ENCODE measurements around the gene IGSF21.

Gene IGSF21

GRCh38 chr1:18373882-18374493, 266.4 kb downstream of the IGSF21 start:
- DNase-seq = no peak

GRCh38 chr1:18376661-18377060, 269.1 kb downstream of the IGSF21 start:
- no peak for DNase-seq

DNA sequence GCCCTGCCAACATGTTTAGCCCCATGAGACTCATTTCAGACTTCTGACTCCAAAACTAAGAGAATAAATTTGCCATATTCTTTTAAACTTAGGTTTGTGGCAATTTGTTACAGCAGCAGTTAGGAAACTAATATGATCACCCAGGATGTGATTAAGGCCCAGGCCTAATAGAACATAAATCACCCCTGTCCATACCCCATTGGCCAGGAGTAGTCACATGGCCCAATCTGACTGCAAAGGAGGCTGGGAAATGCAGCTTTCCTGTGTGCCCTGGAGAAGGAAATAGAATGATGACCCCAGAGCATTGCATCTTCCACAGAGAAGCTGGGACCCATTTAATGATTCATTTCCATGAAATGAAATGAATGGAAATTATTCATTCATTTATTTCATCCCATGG, 272.7 kb downstream of the IGSF21 start:
- no peak for DNase-seq

DNA sequence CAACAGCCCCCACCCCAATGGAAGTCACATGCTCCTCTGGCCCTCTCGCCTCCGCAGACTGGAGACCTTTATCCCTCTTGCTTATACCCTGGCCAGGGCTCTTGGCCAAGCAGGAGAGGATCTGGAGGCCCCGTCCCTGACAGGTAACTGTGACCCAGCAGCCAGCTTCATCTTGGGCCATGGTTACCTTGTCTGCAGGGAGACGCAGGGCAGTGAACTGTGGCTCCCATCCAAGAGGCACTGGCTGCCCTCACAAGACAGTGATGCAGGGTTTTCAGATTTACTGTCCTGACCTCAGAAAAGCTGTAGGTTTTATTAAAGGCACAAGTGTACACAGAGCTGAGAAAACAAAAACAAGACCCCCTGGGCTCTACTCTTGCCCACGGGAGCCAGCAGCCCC, 276.5 kb downstream of the IGSF21 start:
- DNase-seq = no peak

DNA sequence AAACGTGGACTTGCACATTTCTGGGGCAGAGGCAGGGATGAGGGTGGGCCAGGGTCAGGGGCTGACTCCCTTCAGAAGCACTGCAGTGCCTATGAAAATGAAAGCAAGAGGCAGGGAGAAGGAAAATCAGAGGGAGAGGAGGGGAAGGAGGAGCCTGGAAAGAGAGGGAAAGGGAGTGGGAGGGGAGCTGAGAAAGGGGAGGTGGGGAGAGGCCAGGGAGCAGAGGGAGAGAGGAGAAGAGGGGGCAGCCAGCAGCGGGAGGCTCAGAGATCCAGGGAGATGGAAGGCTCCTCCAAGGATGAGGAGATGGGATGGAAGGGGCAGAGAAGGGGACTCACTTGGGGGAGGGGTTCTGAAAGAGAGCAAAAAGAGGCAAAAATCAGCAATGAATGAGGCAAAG, 276.9 kb downstream of the IGSF21 start:
- no peak for DNase-seq

DNA sequence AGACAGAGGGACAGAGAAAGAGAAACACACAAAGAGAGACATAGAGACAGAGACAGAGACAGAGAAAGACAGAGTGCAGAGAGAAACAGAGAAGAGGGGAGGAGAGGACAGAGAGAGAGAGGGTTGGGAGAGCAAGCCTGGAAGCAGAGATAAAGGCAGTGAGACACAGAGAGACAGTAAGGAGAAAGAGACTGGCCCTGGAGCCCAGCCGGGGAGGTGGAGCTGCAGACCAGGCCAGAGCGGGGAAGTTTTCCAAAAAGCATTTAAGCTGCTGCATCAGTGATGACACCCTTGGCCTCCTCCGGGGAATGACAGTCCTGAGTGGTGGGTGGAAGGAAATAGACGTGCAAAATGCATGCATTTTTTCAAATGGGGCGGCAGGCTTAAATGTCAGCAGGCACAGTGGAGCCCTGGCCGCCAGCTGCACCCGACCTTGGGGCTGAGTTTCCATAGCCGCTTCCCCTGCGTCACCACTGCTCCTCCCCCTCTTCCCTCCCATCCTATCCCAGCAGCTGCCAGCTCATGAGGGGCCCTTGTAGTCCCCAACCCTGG, 277.7 kb downstream of the IGSF21 start:
- no peak for DNase-seq

- DNase-seq = no peak
Measured at GRCh38 chr1:18386591-18386990, 279.0 kb downstream of the IGSF21 start.

DNA sequence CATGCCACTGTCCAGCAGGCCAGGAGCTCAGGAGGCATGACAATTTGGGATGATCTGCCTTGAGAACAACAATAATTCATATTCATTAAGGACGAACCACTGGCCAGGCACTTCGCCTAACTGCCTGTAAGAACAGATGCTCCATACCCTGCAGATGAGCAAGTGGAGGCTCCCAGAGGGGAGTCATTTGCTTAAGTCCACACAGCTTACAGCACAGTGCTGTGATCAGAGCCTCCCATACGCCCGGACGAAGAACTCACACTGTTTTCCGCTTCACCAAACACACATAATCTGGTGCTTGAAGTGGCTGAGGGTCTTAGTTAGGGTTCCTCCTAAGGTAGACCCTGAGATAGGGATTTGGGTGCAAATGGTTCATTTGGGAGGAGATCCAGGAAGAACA, 279.7 kb downstream of the IGSF21 start:
- DNase-seq = no peak

DNA sequence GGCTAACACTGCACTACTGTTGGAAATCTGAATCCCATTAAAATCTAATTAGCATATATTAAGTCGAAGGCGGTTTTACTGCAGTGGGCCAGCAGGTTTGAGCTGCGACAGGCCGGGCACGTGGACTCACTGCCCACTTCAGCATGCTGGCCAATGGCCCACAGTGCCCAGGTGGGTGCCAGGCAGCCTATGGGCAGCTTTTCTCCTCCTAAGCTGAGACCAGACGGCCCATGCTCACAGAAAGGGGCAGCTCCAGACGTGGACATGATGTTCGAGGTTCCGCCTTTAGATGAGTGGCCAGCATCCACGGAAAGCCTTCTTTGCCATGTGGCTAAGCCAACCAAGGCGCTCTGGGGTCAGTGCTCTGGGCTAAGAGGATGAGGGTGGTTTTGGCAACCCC, 283.4 kb downstream of the IGSF21 start:
- no peak for DNase-seq

GRCh38 chr1:18394563-18395156, 287.1 kb downstream of the IGSF21 start:
- no peak for DNase-seq

- no peak for DNase-seq
Measured at GRCh38 chr1:18396247-18396980, 288.8 kb downstream of the IGSF21 start.

DNA sequence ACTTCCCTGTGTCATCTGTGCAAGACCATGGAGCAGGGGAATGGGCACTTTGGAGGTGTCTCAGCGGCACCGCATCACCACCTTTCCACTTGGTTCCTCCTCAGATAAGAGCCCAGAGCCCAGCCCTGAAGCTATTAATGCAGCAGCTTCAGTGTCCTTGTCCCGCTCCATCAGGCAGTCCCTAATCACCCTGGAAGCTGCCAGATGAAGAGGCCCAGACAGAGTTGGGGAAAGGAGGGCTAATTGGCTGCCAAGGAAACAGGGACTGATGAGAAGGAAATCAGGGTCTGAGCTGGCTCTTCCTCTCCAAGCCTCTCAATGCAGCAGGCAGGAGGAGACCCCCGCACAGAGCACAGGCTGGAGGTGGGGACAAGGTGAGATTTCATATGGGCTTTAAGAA, 290.0 kb downstream of the IGSF21 start:
- no peak for DNase-seq

DNA sequence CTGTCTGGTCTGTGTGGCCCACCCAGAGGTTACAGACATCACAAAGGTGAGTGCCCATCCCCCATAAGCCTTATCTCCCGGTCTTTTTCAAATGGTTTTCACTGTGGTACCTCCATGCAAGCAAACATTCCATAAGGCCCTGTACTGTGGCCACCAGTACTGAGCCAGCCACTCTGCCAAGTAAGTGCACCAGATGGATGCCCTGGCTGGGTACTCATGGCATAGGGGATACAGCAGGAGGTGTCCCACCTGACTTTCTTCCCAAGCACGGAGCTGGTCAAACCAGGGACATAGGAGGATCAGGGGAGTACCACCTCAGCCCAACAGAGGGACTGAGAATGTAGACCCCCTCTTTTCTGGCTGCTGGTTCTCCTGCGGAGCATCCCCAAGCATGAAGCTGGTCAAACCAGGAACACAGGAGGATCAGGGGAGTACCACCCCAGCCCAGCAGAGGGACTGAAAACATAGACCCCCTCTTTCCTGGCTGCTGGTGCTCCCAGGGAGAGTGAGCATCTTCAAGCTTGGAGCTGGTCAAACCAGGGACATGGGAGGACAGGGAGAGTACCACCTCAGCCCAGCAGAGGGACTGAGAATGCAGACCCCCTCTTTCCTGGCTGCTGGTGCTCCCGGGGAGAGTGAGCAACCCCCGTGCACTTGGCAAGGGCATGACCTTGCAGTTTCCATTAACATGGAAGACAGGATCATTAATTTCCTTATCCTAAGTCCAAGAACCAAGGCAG, 291.4 kb downstream of the IGSF21 start:
- DNase-seq = no peak

DNA sequence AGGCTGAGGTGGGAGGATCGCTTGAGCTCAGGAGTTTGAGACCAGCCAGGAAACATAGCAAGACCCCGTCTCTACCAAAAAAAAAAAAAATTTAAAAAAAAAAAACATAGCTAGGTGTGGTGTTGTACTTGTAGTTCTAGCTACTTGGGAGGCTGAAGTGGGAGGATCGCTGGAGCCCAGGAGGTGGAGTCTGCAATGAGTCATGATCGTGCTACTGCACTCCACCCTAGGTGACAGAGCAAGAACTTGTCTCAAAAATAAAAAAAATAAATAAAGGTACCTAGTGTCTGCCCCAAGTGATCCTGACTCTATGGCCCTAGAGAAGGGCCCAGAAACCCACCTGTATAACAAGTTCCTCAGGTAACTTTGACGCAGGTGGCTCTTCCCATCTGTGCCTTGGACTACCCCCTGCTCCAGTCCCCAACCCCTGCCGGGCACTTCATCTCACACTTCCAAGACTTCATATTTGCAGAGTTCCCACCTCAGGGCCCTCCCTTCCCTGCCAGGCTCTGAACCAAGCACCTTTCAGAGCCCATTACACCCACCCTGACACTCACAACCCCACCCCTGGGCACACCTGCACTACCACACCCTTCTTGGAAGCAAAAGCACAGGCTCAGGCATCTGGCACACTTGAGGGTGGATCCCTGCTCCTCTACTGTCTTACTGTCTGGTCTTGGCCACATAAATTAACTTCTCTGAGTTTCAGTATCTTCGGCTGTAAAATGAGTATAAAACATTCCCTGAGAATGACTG, 292.9 kb downstream of the IGSF21 start:
- DNase-seq = no peak

DNA sequence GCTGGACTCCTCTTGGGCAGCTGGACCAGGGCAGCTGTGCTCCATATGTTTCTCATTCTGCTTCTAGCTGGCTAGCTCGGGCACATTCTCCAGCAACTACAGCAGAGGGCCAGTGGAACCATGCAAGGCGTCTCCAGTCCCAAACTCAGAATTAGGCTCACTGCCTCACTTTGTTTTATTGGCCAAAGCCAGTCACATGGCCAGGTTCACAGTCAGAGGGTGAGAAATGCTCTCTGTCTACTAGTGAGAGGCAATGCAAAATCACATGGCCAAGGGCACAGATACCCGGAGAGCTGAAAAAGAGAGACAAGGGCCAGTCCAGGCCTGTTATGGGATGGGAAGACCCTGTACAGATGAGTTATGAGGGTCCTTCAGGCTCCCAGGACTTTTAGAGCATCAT, 294.3 kb downstream of the IGSF21 start:
- no peak for DNase-seq

DNA sequence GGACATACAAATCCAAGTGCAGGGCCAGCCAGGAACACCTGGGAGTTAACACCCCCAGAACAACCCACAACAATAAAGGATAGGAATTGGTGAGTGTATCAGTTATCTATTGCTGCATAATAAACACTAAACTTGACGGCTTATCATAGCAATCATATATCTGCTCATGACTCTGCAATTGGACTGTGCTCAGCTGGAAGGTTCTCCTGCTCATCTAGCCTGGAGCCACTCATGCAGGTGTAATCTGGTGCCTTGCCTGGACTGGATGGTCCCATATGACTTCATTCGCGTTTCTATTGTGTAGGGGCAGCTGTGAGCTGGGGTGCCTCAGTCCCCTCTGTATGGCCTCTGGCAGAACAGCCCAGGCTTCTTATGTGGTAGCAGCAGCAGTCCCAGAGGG, 296.9 kb downstream of the IGSF21 start:
- DNase-seq = no peak

- DNase-seq = no peak
Measured at GRCh38 chr1:18407166-18408045, 299.8 kb downstream of the IGSF21 start.

- DNase-seq = no peak
Measured at GRCh38 chr1:18408656-18409370, 301.2 kb downstream of the IGSF21 start.

GRCh38 chr1:18409609-18410237, 302.1 kb downstream of the IGSF21 start:
- DNase-seq = no peak

GRCh38 chr1:18410407-18410806, 302.8 kb downstream of the IGSF21 start:
- DNase-seq = no peak
